ENCODE measurements around the gene COL18A1.

The COL18A1 gene

GRCh38 chr21:45423968-45424853 lies 19.2 kb downstream of the COL18A1 start:
- DNase-seq (ENCODE audit: low read depth) = no peak
- TF ChIP-seq MAX (IDR thresholded peaks at IDR 0.05; ENCODE audit: low read depth, low read length) (no peak), POLR2A (IDR thresholded peaks at IDR 0.05; ENCODE audit: extremely low read depth, insufficient read length) (no peak), MYC (IDR thresholded peaks at IDR 0.05; ENCODE audit: low read depth, low read length) (no peak), CTCF (IDR thresholded peaks at IDR 0.05; ENCODE audit: low read depth, low read length) (no peak)
- no peak overlapping the region for H3K4me3 ChIP-seq (ENCODE audit: low read depth, low read length)

DNA sequence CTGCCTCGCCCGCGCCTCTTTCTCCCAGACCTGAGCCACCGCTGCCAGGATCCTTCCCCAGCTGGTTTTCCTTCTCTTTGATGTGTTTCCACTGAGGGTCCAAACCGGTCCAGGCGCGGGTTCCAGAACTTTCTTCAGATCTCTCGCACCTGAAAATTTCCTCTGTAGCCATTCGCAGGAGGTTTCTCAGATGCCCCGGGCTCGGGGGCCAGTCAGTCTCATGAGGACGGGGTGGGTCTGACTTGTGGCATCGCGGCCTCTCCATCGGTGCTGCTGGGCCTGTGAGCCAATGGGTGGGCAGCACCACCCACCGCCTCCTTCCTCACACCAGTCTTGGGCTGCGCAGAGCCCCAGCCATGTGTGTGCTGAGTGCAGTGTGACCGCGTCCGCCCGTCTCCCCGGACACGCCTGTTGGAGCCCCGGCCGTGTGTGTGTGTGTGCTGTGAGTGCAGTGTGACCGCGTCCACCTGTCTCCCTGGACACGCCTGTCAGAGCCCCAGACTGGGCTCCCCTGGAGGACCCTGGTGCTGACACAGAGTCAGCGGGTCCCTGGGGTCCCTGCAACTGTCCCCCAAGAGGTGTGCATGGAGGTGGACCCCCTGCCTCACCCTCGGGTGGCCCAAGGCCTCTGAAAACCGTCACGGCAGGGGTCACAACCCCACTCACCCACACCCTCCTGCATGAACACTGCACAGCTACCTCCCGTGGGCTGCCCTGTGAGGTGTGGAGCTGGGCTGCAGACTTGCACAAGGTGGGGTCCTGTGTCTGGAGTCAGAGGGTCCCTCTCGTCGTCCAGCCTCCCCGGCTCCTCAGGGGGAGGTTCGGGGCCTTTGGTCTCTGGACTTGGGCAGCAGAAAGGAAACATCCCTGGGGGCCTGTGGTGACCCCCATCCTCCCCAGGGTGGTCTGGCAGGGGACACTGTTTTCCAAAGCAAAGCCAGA lies 20.2 kb downstream of the COL18A1 start:
- TF ChIP-seq CTCF (IDR thresholded peaks at IDR 0.05; ENCODE audit: low read depth, low read length) (no peak), POLR2A (IDR thresholded peaks at IDR 0.05; ENCODE audit: extremely low read depth, insufficient read length) (no peak), MYC (IDR thresholded peaks at IDR 0.05; ENCODE audit: low read depth, low read length) (no peak), MAX (IDR thresholded peaks at IDR 0.05; ENCODE audit: low read depth, low read length) (no peak)
- no peak for DNase-seq (ENCODE audit: low read depth)
- no peak overlapping the region for H3K4me3 ChIP-seq (ENCODE audit: low read depth, low read length)

DNA sequence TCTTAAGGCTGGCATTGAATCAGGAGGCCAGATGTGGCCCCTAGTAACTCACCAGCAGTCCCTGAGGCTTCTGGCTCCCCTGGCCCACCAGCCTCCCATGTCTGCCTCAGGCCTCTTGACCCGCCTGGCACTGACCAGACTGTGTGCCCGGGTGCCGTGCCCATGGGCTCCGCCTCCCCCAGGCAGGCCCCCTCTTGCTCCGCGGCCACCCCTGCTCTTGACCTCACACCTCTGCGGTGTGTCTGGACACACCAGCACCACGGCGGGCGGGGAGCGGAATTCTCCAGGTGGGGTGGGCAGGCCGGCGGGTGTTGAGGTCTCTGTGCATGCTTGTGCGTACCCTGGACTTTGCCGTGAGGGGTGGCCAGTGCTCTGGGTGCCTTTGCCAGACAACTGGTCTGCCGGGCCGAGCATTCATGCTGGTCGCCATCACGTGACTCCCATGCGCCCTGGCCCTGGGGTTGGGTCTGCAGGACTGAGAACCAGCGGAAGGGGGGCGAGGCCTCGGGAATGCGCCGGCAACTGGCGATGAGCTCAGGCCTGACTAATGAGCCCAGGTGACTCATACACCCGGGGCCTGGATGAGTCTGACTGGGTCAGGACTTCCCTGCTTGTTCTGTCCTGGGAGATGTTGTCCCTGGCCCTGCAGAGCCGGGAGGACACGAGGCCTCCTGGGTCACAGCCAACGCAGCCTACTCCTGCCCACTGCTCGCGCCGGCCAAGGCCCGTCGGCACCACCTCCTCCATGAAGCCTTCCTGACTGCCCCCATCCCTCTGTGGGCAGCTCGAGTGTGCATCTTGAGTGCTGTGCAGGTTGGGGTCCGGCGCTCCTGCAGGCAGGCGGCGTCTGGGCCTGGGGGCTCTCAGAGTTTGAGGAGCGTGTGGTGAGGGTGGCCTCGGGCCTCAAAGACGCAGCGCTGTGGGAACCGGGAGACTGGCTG lies 22.6 kb downstream of the COL18A1 start:
- TF ChIP-seq MAX (IDR thresholded peaks at IDR 0.05; ENCODE audit: low read depth, low read length) = no peak
- TF ChIP-seq CTCF (IDR thresholded peaks at IDR 0.05; ENCODE audit: low read depth, low read length) = no peak
- TF ChIP-seq POLR2A (IDR thresholded peaks at IDR 0.05; ENCODE audit: extremely low read depth, insufficient read length) = no peak
- TF ChIP-seq MYC (IDR thresholded peaks at IDR 0.05; ENCODE audit: low read depth, low read length) = no peak
- H3K4me3 ChIP-seq (ENCODE audit: low read depth, low read length) = no peak overlapping the region
- DNase-seq (ENCODE audit: low read depth) = no peak

DNA sequence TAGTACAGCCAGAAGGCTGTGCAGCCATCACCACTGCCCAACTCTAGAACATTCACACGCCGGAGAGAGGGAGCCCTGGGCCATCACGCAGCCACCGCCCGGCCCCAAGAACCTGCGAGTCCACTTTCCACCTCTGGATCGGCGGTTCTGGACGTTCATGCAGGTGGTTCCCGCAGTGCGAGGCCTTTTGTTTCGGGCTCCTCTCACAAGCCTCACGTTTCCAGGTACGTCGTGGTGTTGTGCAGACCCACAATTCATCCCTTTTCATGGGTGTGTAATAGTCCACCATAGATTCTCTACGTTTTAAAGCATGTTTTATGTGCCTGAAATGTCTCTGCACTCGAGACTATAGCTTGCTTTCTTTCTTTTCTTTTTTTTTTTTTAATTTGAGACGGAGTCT lies 23.6 kb downstream of the COL18A1 start:
- TF ChIP-seq POLR2A (IDR thresholded peaks at IDR 0.05; ENCODE audit: extremely low read depth, insufficient read length) (no peak), MYC (IDR thresholded peaks at IDR 0.05; ENCODE audit: low read depth, low read length) (no peak), MAX (IDR thresholded peaks at IDR 0.05; ENCODE audit: low read depth, low read length) (no peak), CTCF (IDR thresholded peaks at IDR 0.05; ENCODE audit: low read depth, low read length) (no peak)
- no peak for DNase-seq (ENCODE audit: low read depth)

More for the DNA sequence above, 23.6 kb downstream of the COL18A1 start:
- no peak overlapping the region for H3K4me3 ChIP-seq (ENCODE audit: low read depth, low read length)

Data from NB4 (cell line).